Common myeloid progenitor, CD34-positive (primary cell): ENCODE results near the gene LIMS2. TPM values are rescaled to one million over a fixed set of nuclear protein-coding genes. Genes with fewer than 3 reads are reported as not detected.

Source experiments
- CTCF ChIA-PET: fragments of 350-600 bp; sonication (Branson Sonifier 250); formaldehyde crosslinking; loops from one replicate; lab custom pipeline; 2021; ENCODE audit warnings: antibody characterized with exemption; lab: Charles Lee
- POLR2A ChIA-PET: fragments of 350-600 bp; sonication (Branson Sonifier 250); formaldehyde crosslinking; loops from one replicate; lab custom pipeline; 2021; ENCODE audit warnings: antibody characterized with exemption; lab: Charles Lee
- DNase-seq, 3 donors: peaks; one replicate each; pipeline versions ENCODE4 v3.0.0 to v3.0.0-alpha.2; 2013
- H3K27ac ChIP-seq, 2 experiments: 1 replicate in 1 of 2; 2 replicates in 1 of 2; pipeline ENCODE4 v1.7.0; 2013; ENCODE audit warnings: inconsistent platforms in 2 of 2, low read length in 2 of 2, mild to moderate bottlenecking in 2 of 2, low read depth in 1 of 2, moderate library complexity in 1 of 2; ENCODE audit not compliant: severe bottlenecking in 2 of 2, insufficient read depth in 1 of 2, poor library complexity in 1 of 2
- H3K27me3 ChIP-seq, 5 experiments: replicated peaks in 2 of 5; 1 replicate in 3 of 5; 2 replicates in 2 of 5; pipeline versions ENCODE4 v1.6.1 to v1.7.0; 2013; ENCODE audit warnings: low read length in 4 of 5, mild to moderate bottlenecking in 2 of 5, moderate library complexity in 2 of 5, inconsistent platforms in 1 of 5; ENCODE audit not compliant: insufficient read depth in 5 of 5, control insufficient read depth in 4 of 5
- H3K36me3 ChIP-seq, 4 experiments: 1 replicate in 2 of 4; 2 replicates in 2 of 4; pipeline versions ENCODE4 v1.6.1 to v1.7.0; 2013; ENCODE audit warnings: low read length in 3 of 4, control low read depth in 1 of 4, mild to moderate bottlenecking in 1 of 4; ENCODE audit not compliant: control insufficient read depth in 4 of 4, insufficient read depth in 4 of 4
- H3K4me1 ChIP-seq, 4 experiments: 1 replicate in 3 of 4; 2 replicates in 1 of 4; pipeline versions ENCODE4 v1.6.1 to v1.7.1; 2013; ENCODE audit warnings: low read length in 3 of 4, mild to moderate bottlenecking in 3 of 4, control low read depth in 1 of 4, inconsistent platforms in 1 of 4, moderate library complexity in 1 of 4; ENCODE audit not compliant: control insufficient read depth in 4 of 4, insufficient read depth in 4 of 4; ENCODE audit errors: control extremely low read depth in 1 of 4
- H3K4me3 ChIP-seq, 7 experiments: 1 replicate in 4 of 7; 2 replicates in 3 of 7; pipeline versions ENCODE4 v1.5.1 to v1.7.0; 2013; ENCODE audit warnings: mild to moderate bottlenecking in 7 of 7, low read length in 6 of 7, moderate library complexity in 6 of 7, inconsistent platforms in 2 of 7, low read depth in 2 of 7, control low read depth in 1 of 7; ENCODE audit not compliant: insufficient read depth in 4 of 7, control insufficient read depth in 1 of 7; ENCODE audit errors: extremely low read depth in 1 of 7
- H3K9me3 ChIP-seq, 5 experiments: 1 replicate in 4 of 5; 2 replicates in 1 of 5; pipeline versions ENCODE4 v1.6.1 to v1.7.1; 2013; ENCODE audit warnings: low read length in 4 of 5, mild to moderate bottlenecking in 2 of 5, inconsistent platforms in 1 of 5, low read depth in 1 of 5, moderate library complexity in 1 of 5; ENCODE audit not compliant: control insufficient read depth in 4 of 5, insufficient read depth in 2 of 5; ENCODE audit errors: control extremely low read depth in 1 of 5
- WGBS: methylation state at CpG from one replicate; pipeline ENCODE4 v1.1.5; 2013; ENCODE audit not compliant: insufficient coverage; 5-methylcytosine and 5-hydroxymethylcytosine counted together
- polyA plus RNA-seq: library from polyadenylated mRNA; unstranded; fragments of 120-200 nt; gene quantifications from one replicate; pipeline ENCODE4 v1.2.1, GENCODE V29; 2013

Gene LIMS2
- 0.75 TPM for polyA plus RNA-seq

- Histone ChIP-seq H3K9me3 (no peaks in the 10 kb centered on the region), H3K4me1 (peaks cover 0 to 13% (median 7%) of the 10 kb centered on the region in 4 experiments), H3K36me3 (no peaks in the 10 kb centered on the region), H3K27me3 (peaks cover 3 to 70% (median 31%) of the 10 kb centered on the region in 5 experiments), H3K27ac (no peak within 1 kb of the TSS), H3K4me3 (peak within 1 kb of the TSS in 5 of 7 experiments; percentile 25 to 68 (median 66))
- WGBS: 1% methylated on average over 39 of the region's 56 CpGs
- POLR2A ChIA-PET: no interaction called here
- CTCF ChIA-PET: interaction anchor here (1.0 to 4.6 kb wide), 5 partner anchors 18 to 26 kb away, joined by 3 to 19 read pairs (median 8); partner anchors contain the start of gene SFT2D3
- DNase-seq: peak in 1 of 3 donors; percentile 31
Measured at GRCh38 chr2:127675331-127676261, at the start of gene LIMS2. Gene LIMS2, minus strand, starts transcription at chr2:127675530. Its CDS starts 506 bp downstream, at chr2:127675024.

- DNase-seq: no peak
- no CpG with 5 or more reads among the region's 3 CpGs for WGBS
- ChIA-PET CTCF (no interaction called here), POLR2A (no interaction called here)
- Histone ChIP-seq H3K27ac (no peak overlapping the region), H3K27me3 (no peaks in the 10 kb centered on the region), H3K4me3 (no peak overlapping the region), H3K4me1 (no peaks in the 10 kb centered on the region), H3K9me3 (no peaks in the 10 kb centered on the region), H3K36me3 (peaks cover 20 to 54% (median 40%) of the 10 kb centered on the region in 4 experiments)
Measured at GRCh38 chr2:127722807-127723206, 47.5 kb upstream of the LIMS2 start.

- ChIA-PET POLR2A (no interaction called here), CTCF (no interaction called here)
- WGBS: no CpG with 5 or more reads among the region's 2 CpGs
- no peaks in the 10 kb centered on the region for H3K4me1 ChIP-seq
- H3K9me3 ChIP-seq: no peaks in the 10 kb centered on the region
- peaks cover 23 to 55% (median 41%) of the 10 kb centered on the region in 4 experiments for H3K36me3 ChIP-seq
- H3K27ac ChIP-seq: no peak overlapping the region
- no peaks in the 10 kb centered on the region for H3K27me3 ChIP-seq
- H3K4me3 ChIP-seq: no peak overlapping the region
- DNase-seq: no peak
Measured at GRCh38 chr2:127721978-127722355, 46.6 kb upstream of the LIMS2 start.

GRCh38 chr2:127721311-127721977, 46.1 kb upstream of the LIMS2 start:
- CTCF ChIA-PET: no interaction called here
- H3K27me3 ChIP-seq: no peaks in the 10 kb centered on the region
- POLR2A ChIA-PET: interaction anchor here (0.5 kb wide), 1 partner anchor 9 kb away, joined by 3 read pairs; no protein-coding TSS in a partner anchor
- no peaks in the 10 kb centered on the region for H3K9me3 ChIP-seq
- 94% methylated on average over 3 of the region's 6 CpGs for WGBS
- peaks cover 27 to 61% (median 46%) of the 10 kb centered on the region in 4 experiments for H3K36me3 ChIP-seq
- H3K27ac ChIP-seq: no peak overlapping the region
- DNase-seq: no peak
- H3K4me1 ChIP-seq: no peaks in the 10 kb centered on the region
- no peak overlapping the region for H3K4me3 ChIP-seq

GRCh38 chr2:127719301-127720218, 44.2 kb upstream of the LIMS2 start:
- POLR2A ChIA-PET: no interaction called here
- CTCF ChIA-PET: no interaction called here

GRCh38 chr2:127718271-127718670, 42.9 kb upstream of the LIMS2 start:
- ChIA-PET CTCF (interaction anchor here (0.8 kb wide), 2 partner anchors 12 to 14 kb away, joined by 3 to 4 read pairs; no protein-coding TSS in a partner anchor), POLR2A (no interaction called here)
- no peak for DNase-seq
- no peaks in the 10 kb centered on the region for H3K4me1 ChIP-seq
- WGBS: 100% methylated on average over 4 of the region's 4 CpGs
- H3K4me3 ChIP-seq: no peak overlapping the region
- peaks cover 24 to 71% (median 50%) of the 10 kb centered on the region in 4 experiments for H3K36me3 ChIP-seq
- H3K27me3 ChIP-seq: no peaks in the 10 kb centered on the region
- H3K9me3 ChIP-seq: no peaks in the 10 kb centered on the region
- H3K27ac ChIP-seq: no peak overlapping the region

More at GRCh38 chr2:127719301-127720218, 44.2 kb upstream of the LIMS2 start:
- WGBS: 98% methylated on average over 13 of the region's 13 CpGs
- H3K4me1 ChIP-seq: no peaks in the 10 kb centered on the region
- H3K9me3 ChIP-seq: no peaks in the 10 kb centered on the region
- no peaks in the 10 kb centered on the region for H3K27me3 ChIP-seq
- peaks cover 23 to 68% (median 49%) of the 10 kb centered on the region in 4 experiments for H3K36me3 ChIP-seq
- no peak for DNase-seq
- no peak overlapping the region for H3K4me3 ChIP-seq
- H3K27ac ChIP-seq: no peak overlapping the region
